Kidney epithelial cell (primary cell): ENCODE data around the gene ZNF736. TPM values are rescaled to one million over a fixed set of nuclear protein-coding genes. Genes with fewer than 3 reads are reported as not detected.

Experiments used
- DNase-seq: peaks from one replicate; pipeline ENCODE4 v3.0.0-alpha.2; 2010; ENCODE audit warnings: low read depth
- H3K27me3 ChIP-seq: 2 replicates; pipeline ENCODE4 v1.6.0; 2011; ENCODE audit warnings: low read length; ENCODE audit not compliant: control insufficient read depth, insufficient read depth
- H3K36me3 ChIP-seq: 2 replicates; pipeline ENCODE4 v1.5.1; 2011; ENCODE audit warnings: low read length; ENCODE audit not compliant: control insufficient read depth, insufficient read depth
- H3K4me3 ChIP-seq: 2 replicates; pipeline ENCODE4 v1.5.1; 2011; ENCODE audit warnings: low read depth, mild to moderate bottlenecking, control low read depth, low read length
- CTCF ChIP-seq: IDR thresholded peaks from 2 replicates; pipeline ENCODE4 v1.5.1; 2011; ENCODE audit warnings: mild to moderate bottlenecking, moderate library complexity, low read length, control low read depth, inconsistent platforms; ENCODE audit not compliant: insufficient read depth, poor library complexity, severe bottlenecking
- total RNA-seq: library from RNA; depleted of rRNA; stranded (reverse); fragments of >200 nt; gene quantifications from 2 replicates; pipeline ENCODE4 v1.2.3, GENCODE V29; 2015

ZNF736 gene
- total RNA-seq, 1 donor from 2014 or later: 9.3 TPM

- no peak for TF ChIP-seq CTCF
- DNase-seq: no peak
- no peaks in the 10 kb centered on the region for H3K36me3 ChIP-seq
Measured at GRCh38 chr7:64300641-64301405, 12.9 kb upstream of the ZNF736 start.

GRCh38 chr7:64307254-64308015 is 6.3 kb upstream of the ZNF736 start:
- DNase-seq: peak; percentile 84
- H3K4me3 ChIP-seq: peak overlapping the region; percentile 67
- TF ChIP-seq CTCF: no peak
- no peaks in the 10 kb centered on the region for H3K27me3 ChIP-seq
- no peaks in the 10 kb centered on the region for H3K36me3 ChIP-seq

More at GRCh38 chr7:64300641-64301405, 12.9 kb upstream of the ZNF736 start:
- Histone ChIP-seq H3K27me3 (no peaks in the 10 kb centered on the region), H3K4me3 (no peak overlapping the region)

- Histone ChIP-seq H3K36me3 (no peaks in the 10 kb centered on the region), H3K27me3 (no peaks in the 10 kb centered on the region), H3K4me3 (peak overlapping the region; percentile 67)
- DNase-seq: no peak
- TF ChIP-seq CTCF: no peak
Measured at GRCh38 chr7:64308016-64308270, 5.8 kb upstream of the ZNF736 start.

GRCh38 chr7:64310426-64310825 is 3.3 kb upstream of the ZNF736 start:
- TF ChIP-seq CTCF: no peak
- H3K27me3 ChIP-seq: no peaks in the 10 kb centered on the region
- H3K4me3 ChIP-seq: no peak overlapping the region
- H3K36me3 ChIP-seq: no peaks in the 10 kb centered on the region
- DNase-seq: no peak

GRCh38 chr7:64312826-64313225 is 935 bp upstream of the ZNF736 start:
- Histone ChIP-seq H3K4me3 (no peak overlapping the region), H3K36me3 (no peaks in the 10 kb centered on the region), H3K27me3 (no peaks in the 10 kb centered on the region)
- no peak for TF ChIP-seq CTCF
- DNase-seq: no peak
